Mesenchymal stem cell (in vitro differentiated cells and primary cell): ENCODE data around the gene LINGO3.

Experiments used
- DNase-seq: peaks from one replicate; pipeline ENCODE4 v3.0.0-alpha.2; 2013
- H2AFZ ChIP-seq: one replicate; pipeline ENCODE4 v1.6.1; 2013; ENCODE audit warnings: low read depth, mild to moderate bottlenecking, control low read depth, inconsistent platforms, low read length, moderate library complexity
- H2AK5ac ChIP-seq: 2 replicates; pipeline ENCODE4 v1.6.1; 2013; ENCODE audit warnings: low read length, moderate library complexity, mild to moderate bottlenecking, inconsistent platforms; ENCODE audit not compliant: severe bottlenecking
- H2BK120ac ChIP-seq: one replicate; pipeline ENCODE4 v1.6.1; 2013; ENCODE audit warnings: low read depth, mild to moderate bottlenecking, inconsistent platforms, low read length, moderate library complexity
- H2BK12ac ChIP-seq, 2 experiments: one replicate each; pipeline ENCODE4 v1.6.1; 2013; ENCODE audit warnings: inconsistent platforms in 2 of 2, low read length in 2 of 2, mild to moderate bottlenecking in 2 of 2, moderate library complexity in 2 of 2, control low read depth in 1 of 2
- H2BK15ac ChIP-seq: one replicate; pipeline ENCODE4 v1.6.1; 2013; ENCODE audit warnings: mild to moderate bottlenecking, low read depth, inconsistent platforms; ENCODE audit not compliant: poor library complexity, severe bottlenecking
- H2BK5ac ChIP-seq: 2 replicates; pipeline ENCODE4 v1.6.1; 2013; ENCODE audit warnings: low read depth, mild to moderate bottlenecking, low read length, control low read depth, inconsistent platforms; ENCODE audit not compliant: poor library complexity, severe bottlenecking
- H3K14ac ChIP-seq, 2 experiments: one replicate each; pipeline ENCODE4 v1.6.1; 2013; ENCODE audit warnings: inconsistent platforms in 2 of 2, low read length in 2 of 2, control low read depth in 1 of 2, mild to moderate bottlenecking in 1 of 2, moderate library complexity in 1 of 2
- H3K18ac ChIP-seq, 2 experiments: one replicate each; pipeline ENCODE4 v1.6.1; 2013; ENCODE audit warnings: inconsistent platforms in 2 of 2, low read length in 2 of 2, control low read depth in 1 of 2, low read depth in 1 of 2, mild to moderate bottlenecking in 1 of 2
- H3K23ac ChIP-seq, 2 experiments: one replicate each; pipeline ENCODE4 v1.6.1; 2013; ENCODE audit warnings: inconsistent platforms in 2 of 2, low read length in 2 of 2, mild to moderate bottlenecking in 2 of 2, moderate library complexity in 2 of 2, control low read depth in 1 of 2
- H3K27ac ChIP-seq: 2 replicates; pipeline ENCODE4 v1.5.1; 2013; ENCODE audit warnings: mild to moderate bottlenecking, moderate library complexity, low read length, control low read depth, inconsistent platforms; ENCODE audit not compliant: poor library complexity, severe bottlenecking
- H3K27me3 ChIP-seq, 2 experiments: 2 replicates each; pipeline versions ENCODE4 v1.6.1 to v1.7.0; 2013; ENCODE audit warnings: low read length in 2 of 2, mild to moderate bottlenecking in 2 of 2, moderate library complexity in 2 of 2, control low read depth in 1 of 2, inconsistent platforms in 1 of 2; ENCODE audit not compliant: control insufficient read depth in 1 of 2, insufficient read depth in 1 of 2
- H3K36me3 ChIP-seq, 2 experiments: 2 replicates each; pipeline versions ENCODE4 v1.6.1 to v1.7.0; 2013; ENCODE audit warnings: low read length in 2 of 2, control low read depth in 1 of 2, inconsistent platforms in 1 of 2, low read depth in 1 of 2, mild to moderate bottlenecking in 1 of 2; ENCODE audit not compliant: insufficient read depth in 2 of 2, control insufficient read depth in 1 of 2
- H3K4ac ChIP-seq, 2 experiments: one replicate each; pipeline ENCODE4 v1.6.1; 2013; ENCODE audit warnings: inconsistent platforms in 2 of 2, low read length in 2 of 2, mild to moderate bottlenecking in 2 of 2, moderate library complexity in 2 of 2, control low read depth in 1 of 2, low read depth in 1 of 2
- H3K4me1 ChIP-seq: 2 replicates; pipeline ENCODE4 v1.6.1; 2013; ENCODE audit warnings: low read depth, low read length, control low read depth; ENCODE audit not compliant: control insufficient read depth, insufficient read depth
- H3K4me2 ChIP-seq: 2 replicates; pipeline ENCODE4 v1.6.1; 2013; ENCODE audit warnings: low read length, mild to moderate bottlenecking, inconsistent platforms; ENCODE audit not compliant: poor library complexity, severe bottlenecking
- H3K4me3 ChIP-seq, 2 experiments: 2 replicates each; pipeline versions ENCODE4 v1.5.1 to v1.7.0; 2013; ENCODE audit warnings: low read length in 2 of 2, mild to moderate bottlenecking in 2 of 2, control low read depth in 1 of 2, low read depth in 1 of 2; ENCODE audit not compliant: insufficient read depth in 1 of 2
- H3K79me1 ChIP-seq: replicated peaks from 2 replicates; pipeline ENCODE4 v1.6.1; 2013; ENCODE audit warnings: mild to moderate bottlenecking, control low read depth, low read length, inconsistent platforms; ENCODE audit not compliant: poor library complexity, severe bottlenecking
- H3K9ac ChIP-seq: 2 replicates; pipeline ENCODE4 v1.7.0; 2013; ENCODE audit warnings: mild to moderate bottlenecking, low read length, moderate library complexity
- H3K9me3 ChIP-seq: 2 replicates; pipeline ENCODE4 v1.7.0; 2013; ENCODE audit warnings: mild to moderate bottlenecking, low read length; ENCODE audit not compliant: control insufficient read depth
- H4K8ac ChIP-seq: one replicate; pipeline ENCODE4 v1.6.1; 2013; ENCODE audit warnings: inconsistent platforms, mild to moderate bottlenecking, low read length, moderate library complexity
- H4K91ac ChIP-seq: one replicate; pipeline ENCODE4 v1.6.1; 2013; ENCODE audit warnings: mild to moderate bottlenecking, low read length, inconsistent platforms
- WGBS: methylation state at CpG from one replicate; pipeline ENCODE4 v1.1.7; 2013; ENCODE audit warnings: mixed read lengths; 5-methylcytosine and 5-hydroxymethylcytosine counted together

LINGO3 gene

GRCh38 chr19:2286402-2287140 lies 21.4 kb downstream of the LINGO3 start:
- 88% methylated on average over 20 of the region's 20 CpGs for WGBS
- peaks cover 47% of the 10 kb centered on the region in 2 experiments for H3K27me3 ChIP-seq
- no peak overlapping the region for H3K18ac ChIP-seq
- H3K14ac ChIP-seq = no peak overlapping the region
- H2AFZ ChIP-seq = no peak overlapping the region
- H2BK15ac ChIP-seq = no peak overlapping the region
- H4K91ac ChIP-seq = no peak overlapping the region
- H3K79me1 ChIP-seq = no peaks in the 10 kb centered on the region
- no peak overlapping the region for H4K8ac ChIP-seq
- H3K9ac ChIP-seq = no peak overlapping the region
- H3K4me3 ChIP-seq = no peak overlapping the region
- H3K9me3 ChIP-seq = no peaks in the 10 kb centered on the region
- H3K23ac ChIP-seq = no peak overlapping the region
- H2BK5ac ChIP-seq = no peak overlapping the region
- H2BK120ac ChIP-seq = no peak overlapping the region
- no peak overlapping the region for H2BK12ac ChIP-seq
- H3K27ac ChIP-seq = no peak overlapping the region
- peaks cover 29% of the 10 kb centered on the region for H3K4me1 ChIP-seq
- no peak for DNase-seq
- H3K36me3 ChIP-seq = no peaks in the 10 kb centered on the region
- no peak overlapping the region for H3K4me2 ChIP-seq
- no peak overlapping the region for H3K4ac ChIP-seq
- no peak overlapping the region for H2AK5ac ChIP-seq

- Histone ChIP-seq H3K9me3 (no peaks in the 10 kb centered on the region), H4K91ac (no peak overlapping the region), H3K23ac (no peak overlapping the region), H3K9ac (no peak overlapping the region), H2AK5ac (no peak overlapping the region), H3K27me3 (peaks cover 23 to 32% of the 10 kb centered on the region in 2 experiments), H3K27ac (no peak overlapping the region), H3K4ac (no peak overlapping the region), H2AFZ (no peak overlapping the region), H2BK5ac (no peak overlapping the region), H3K79me1 (peaks cover 3% of the 10 kb centered on the region), H3K4me1 (peaks cover 20% of the 10 kb centered on the region), H3K14ac (no peak overlapping the region), H3K4me3 (no peak overlapping the region), H2BK120ac (no peak overlapping the region), H3K18ac (no peak overlapping the region), H2BK12ac (no peak overlapping the region), H3K4me2 (no peak overlapping the region), H2BK15ac (no peak overlapping the region), H3K36me3 (peaks cover 0 to 3% of the 10 kb centered on the region in 2 experiments), H4K8ac (no peak overlapping the region)
- WGBS = 96% methylated on average over 8 of the region's 8 CpGs
- DNase-seq = no peak
Measured at GRCh38 chr19:2283835-2284507, 24.0 kb downstream of the LINGO3 start.

DNA sequence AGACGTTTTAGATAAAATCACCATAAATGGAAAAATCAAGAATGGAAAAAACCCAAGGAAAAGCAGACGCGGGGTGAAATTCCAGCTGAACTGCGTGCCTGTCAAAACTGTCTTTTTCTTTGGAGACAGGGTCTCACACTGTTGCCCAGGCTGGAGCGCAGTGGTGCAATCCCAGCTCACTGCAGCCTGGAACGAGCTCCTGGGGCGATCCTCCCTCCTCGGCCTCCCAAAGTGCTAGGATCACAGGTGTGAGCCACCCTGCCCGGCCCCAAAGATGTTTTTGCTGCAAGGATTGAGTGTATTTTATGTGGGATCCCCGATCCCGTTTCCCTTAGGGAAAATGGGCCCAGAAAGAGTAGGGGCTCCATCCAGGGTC lies 25.1 kb downstream of the LINGO3 start:
- Histone ChIP-seq H4K8ac (peak overlapping the region; percentile 41), H3K18ac (no peak overlapping the region), H3K79me1 (peaks cover 10% of the 10 kb centered on the region), H3K23ac (no peak overlapping the region), H3K9ac (peak overlapping the region; percentile 29), H2BK15ac (peak overlapping the region; percentile 91), H2BK120ac (peak overlapping the region; percentile 29), H3K9me3 (no peaks in the 10 kb centered on the region), H3K4ac (no peak overlapping the region), H3K14ac (no peak overlapping the region), H2BK12ac (no peak overlapping the region), H3K27ac (no peak overlapping the region), H2BK5ac (no peak overlapping the region), H2AK5ac (no peak overlapping the region), H3K4me3 (no peak overlapping the region), H3K27me3 (peaks cover 16 to 21% of the 10 kb centered on the region in 2 experiments), H4K91ac (no peak overlapping the region), H3K4me2 (no peak overlapping the region), H3K36me3 (peaks cover 0 to 8% of the 10 kb centered on the region in 2 experiments), H3K4me1 (peaks cover 26% of the 10 kb centered on the region), H2AFZ (no peak overlapping the region)
- no peak for DNase-seq
- 79% methylated on average over 11 of the region's 11 CpGs for WGBS
